Stimulated activated CD8-positive, alpha-beta memory T cell treated with anti-CD3 and anti-CD28 coated beads, Interleukin-12 subunit alpha, Interleukin-12 subunit beta, amount 100 ng/mL, for 24 hours (primary cell): Measurements from ENCODE around the gene SELENOP.

Source experiments
- DNase-seq: peaks from one replicate; pipeline ENCODE4 v3.0.0-alpha.2; 2020; ENCODE audit errors: extremely low read depth

SELENOP gene

DNA sequence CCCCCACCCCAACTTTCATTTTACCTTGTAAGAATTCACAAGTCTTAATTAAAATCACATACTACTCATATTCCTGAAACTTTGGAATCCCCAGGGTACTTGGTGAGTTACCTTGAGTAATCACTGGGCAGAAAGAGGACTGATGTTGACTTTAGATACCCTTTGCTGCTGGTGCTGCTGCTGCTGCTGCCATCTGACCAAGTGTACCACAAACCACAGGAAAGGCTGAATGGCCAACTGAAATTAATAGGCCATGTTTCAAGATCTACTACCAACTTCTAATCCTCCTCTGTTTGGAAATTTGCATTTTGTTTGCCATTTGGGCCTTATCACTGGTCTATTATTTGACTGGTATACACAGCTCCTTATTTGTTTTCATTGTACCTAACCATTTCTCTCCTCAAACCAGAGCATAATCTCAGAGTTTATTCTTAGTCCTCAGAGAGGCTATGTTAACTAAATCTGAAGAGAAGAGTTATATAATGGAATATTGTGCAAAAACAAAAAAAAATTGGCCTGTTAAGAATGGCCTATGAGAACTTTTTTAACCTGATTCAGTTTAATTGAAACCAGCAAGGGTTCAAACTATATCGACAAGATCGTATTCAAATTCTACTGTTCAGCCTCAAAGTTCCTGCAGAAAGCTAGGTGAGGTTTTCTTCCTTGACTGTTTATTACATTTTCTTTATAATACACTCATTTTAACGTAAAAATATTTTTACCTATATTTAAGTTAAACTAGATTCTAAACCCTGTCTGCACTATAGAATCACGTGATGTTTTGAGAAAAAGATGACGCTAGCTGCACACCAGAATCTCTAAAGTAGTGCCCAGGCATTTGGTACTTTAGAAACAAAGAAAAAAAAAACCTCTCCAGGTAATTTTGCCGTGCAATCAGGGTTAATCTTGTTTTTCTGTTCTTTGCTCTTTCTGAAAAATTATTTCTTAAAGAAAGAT lies 13.1 kb downstream of the SELENOP start:
- DNase-seq = no peak

DNA sequence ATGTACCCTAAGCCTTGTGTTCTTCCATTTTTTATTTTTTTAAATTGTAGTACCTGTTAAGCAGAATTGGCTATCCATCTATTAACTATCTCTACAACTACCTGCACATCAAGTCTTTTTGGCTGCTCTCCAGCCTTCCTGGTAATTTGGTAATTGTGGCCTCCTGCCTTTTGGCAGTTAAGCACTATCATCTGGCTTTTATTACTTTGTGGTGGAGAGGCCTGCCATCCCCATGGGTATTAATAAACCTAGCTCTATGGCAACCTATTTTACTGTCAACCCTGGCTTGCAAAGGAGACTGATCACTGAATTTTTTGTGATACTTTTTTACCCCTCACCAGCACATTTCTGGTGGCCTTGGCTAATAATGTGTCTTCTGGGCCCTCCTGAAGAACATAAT lies 20.5 kb downstream of the SELENOP start:
- DNase-seq = no peak

GRCh38 chr5:42787845-42788244 lies 23.8 kb downstream of the SELENOP start:
- DNase-seq = no peak

DNA sequence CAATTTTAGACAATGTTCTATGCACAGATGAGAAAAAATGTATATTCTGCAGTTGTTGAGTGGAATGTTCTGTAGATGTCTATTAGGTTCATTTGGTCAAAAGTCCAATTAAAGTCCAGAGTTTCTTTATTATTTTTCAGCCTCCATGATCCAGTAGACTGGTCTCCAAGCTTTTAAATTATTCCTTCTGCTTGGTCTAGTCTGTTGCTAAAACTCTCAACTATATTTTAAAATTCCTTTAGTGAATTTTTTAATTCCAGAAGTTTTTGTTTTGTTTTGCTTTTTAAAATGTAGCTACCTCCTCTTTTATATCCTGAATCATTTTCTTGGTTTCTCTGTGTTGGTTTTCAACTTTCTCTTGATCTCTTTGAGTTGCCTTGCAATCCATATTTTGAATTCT lies 24.6 kb downstream of the SELENOP start:
- DNase-seq = no peak

DNA sequence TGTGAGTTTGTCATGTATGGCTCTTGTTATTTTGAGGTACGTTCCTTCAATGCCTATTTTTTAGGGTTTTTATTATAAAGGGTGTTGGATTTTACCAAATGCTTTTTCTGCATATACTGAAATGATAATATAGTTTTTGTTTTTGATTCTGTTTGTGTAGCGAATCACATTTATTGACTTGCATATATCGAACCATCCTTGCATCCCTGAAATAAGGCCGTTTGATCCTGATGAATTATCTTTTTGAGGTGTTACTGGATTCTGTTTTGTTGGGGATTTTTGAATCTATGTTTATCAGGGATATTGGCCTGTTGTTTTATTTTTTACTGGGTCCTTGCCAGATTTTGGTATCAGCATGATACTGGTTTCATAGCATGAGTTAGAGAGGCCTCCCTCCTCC lies 25.9 kb downstream of the SELENOP start:
- no peak for DNase-seq

DNA sequence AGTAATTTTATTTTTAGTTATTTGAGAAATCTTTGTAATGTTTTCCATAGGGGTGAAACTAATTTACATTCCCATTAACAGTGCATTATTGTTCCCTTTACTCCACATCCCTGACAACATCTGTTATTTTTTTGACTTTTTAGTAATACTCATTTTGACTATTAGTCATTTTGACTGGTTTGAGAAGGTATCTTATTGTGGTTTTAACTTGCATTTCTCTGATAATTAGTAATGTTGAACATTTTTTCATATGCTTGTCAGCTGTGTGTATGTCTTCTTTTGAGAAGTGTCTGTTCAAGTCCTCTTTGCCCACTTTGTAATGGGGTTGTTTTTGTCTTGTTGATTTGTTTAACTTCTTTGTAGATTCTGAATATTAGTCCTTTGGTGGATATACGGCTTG lies 27.6 kb downstream of the SELENOP start:
- no peak for DNase-seq

DNA sequence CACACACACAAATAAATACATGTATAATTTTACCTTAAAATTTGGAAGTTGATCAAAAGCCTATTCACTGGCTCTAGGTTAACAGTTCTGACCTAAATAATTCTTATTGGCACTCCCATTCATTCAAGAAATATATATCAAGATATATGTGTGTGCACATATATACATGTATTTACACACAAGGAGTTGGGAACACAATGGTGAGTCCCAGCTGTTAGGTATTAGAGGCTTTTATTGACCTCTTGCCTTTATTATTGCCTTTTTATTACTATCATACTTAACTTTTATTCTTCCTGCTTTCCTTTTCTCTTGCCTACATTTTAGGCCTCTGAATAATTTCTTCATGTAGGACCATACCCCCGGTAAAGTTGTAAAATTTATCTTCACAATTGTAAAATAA lies 30.1 kb downstream of the SELENOP start:
- DNase-seq = no peak

GRCh38 chr5:42779083-42779482 lies 32.6 kb downstream of the SELENOP start:
- DNase-seq = no peak

DNA sequence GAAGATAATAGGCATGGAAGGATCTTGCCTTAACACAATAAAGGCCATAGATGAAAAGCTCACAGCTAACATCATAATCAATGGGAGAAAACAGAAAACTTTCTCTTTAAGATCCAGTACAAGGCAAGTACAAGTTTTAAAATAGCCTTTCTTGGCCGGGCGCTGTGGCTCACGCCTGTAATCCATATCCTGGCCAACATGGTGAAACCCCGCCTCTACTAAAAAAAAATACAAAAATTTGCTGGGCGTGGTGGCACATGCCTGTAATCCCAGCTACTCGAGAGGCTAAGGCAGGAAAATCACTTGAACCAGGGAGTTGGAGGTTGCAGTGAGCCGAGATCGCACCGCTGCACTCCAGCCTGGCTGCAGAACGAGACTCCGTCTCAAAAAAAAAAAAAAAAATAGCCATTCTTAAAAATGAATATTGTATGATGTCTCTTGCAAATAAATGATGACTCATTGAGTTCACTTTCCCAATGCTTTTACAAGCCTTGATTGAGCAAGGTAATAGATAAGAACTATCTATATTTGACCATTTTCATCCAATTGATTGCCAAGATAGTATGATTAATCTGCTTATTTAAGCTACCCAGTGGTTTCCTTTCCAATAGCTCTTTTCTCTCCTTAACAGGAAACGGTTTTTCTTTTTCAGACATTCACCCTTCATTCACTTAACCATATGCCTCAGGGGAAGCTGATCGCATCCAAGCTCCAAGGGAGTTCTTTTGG lies 39.3 kb downstream of the SELENOP start:
- DNase-seq = no peak

GRCh38 chr5:42770003-42770402 lies 41.7 kb downstream of the SELENOP start:
- DNase-seq = no peak

GRCh38 chr5:42768106-42768504 lies 43.6 kb downstream of the SELENOP start:
- DNase-seq = no peak

DNA sequence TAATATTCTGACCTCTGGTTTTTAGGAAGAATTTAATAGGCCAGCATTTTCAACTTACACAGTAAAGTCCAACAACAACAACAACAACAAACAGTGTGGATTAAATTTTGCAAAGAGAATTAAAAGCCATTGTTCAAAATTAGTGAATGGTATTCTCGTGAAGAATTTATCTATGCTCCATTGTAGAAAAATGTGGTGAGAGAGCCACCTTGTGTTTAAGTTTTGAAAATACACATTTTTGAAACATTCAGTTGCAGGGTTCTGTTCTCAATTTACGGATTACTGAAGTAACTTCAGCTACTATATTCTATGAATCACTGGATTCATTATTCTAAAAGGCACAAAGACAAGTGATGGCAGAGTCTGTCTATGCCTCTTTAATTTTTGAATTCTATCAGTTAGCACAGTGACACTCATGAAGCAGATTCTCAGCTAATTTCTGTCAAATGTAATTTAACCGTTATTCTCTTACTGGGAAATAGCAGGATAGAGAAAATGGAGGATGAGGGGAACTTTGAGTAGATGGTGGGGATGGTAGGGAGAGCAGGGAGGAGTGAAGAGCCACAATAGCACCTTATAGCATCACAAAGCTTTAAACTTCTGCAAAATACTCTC lies 44.1 kb downstream of the SELENOP start:
- DNase-seq = no peak

DNA sequence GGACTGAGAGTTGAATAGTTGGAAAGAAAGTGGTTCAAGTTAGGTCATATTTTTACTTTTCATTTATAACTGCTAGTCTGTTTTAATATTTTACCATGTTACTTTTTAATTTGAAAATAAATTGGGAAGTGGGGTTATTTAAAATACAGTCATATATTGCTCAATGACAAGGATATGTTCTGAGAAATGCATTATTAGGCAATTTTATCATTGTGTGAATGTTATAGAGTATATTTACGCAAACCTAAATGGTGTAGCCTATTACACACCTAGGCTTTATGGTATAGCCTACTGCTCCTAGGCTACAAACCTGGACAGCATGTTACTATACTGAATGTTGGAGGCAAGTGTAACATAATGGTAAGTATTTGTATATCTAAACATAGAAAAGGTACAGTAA lies 49.9 kb downstream of the SELENOP start:
- no peak for DNase-seq

DNA sequence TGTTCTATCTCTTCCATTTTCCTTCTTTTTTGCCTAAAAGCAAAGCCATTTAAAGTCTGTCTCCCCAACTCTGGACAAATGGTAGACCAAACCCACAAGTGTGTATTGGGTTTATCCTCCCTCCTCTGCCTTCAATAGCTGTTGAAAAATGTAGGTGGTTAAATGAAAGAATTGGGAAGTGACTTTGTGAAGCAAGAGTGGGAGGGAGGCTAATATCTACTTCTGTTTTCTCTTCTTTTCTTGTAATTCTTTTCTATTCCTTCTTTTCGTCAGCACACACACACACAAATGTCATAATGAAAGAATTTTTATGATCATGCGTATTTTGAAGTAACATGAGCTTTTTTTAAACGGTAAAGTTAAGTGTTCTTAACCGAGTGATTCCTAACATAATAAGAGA lies 51.3 kb downstream of the SELENOP start:
- DNase-seq = no peak

DNA sequence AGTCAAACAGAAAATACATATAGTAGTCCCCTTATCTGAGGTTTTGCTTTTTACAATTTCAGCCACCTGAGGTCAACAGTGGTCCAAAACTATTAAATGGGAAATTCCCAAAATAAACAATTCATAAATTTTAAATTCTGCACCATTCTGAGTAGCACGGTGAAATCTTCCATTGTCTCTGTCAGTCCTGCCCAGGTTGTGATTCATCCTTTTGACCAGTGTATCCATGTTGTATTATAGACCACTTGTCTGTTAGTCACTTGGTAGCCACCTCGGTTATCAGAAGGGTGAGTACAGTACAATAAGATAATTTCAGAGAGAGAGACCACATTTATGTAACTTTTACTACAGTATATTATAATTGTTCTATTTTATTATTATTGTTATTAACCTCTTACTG lies 52.2 kb downstream of the SELENOP start:
- DNase-seq = no peak

DNA sequence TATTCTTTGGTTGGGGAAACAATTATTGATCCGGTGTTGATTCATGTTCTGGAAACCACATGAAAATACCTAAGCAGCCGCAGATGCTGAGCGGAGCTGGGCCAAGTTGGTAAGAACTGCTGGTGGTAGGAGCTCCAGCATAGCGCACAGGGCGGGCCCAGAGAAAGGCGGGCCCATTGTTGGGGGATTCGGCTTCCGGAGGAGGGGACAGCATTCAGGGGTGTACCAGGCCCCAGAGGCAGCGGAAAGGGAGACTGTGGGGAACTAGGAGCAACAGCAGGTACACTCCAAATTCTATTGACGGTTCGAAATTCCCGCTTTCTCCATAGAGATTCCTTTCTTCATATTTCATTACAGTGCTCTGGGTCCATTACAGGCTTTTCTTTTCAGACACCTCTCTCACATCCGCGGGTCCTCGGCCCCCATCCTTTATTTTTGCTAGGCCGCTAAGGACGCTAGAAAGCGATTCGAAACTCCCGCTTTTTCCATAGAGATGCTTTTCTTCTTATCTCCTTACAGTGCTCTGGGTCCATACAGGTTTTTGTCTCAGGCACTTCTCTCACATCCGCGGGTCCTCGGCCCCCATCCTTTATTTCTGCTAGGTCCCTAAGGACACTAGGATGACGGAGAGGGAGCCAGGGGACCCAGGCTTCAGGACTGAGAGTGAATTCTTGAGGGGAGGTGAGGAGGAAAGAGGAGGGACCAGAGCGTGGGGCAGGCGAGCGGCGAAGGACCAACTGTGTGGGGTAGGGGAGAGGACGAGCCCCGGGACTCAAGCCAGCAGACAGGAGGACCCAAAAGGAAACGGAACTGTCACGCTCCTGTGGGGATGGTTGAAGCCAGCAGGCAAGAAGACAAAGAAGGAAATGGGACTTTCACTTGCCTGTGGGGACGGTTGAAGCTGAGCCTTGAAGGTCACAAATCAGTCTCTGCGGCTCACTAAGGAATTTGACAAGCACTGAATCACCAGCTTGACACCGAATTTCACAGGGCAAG lies 54.8 kb downstream of the SELENOP start, which contains the start of gene CCDC152:
TSS of gene CCDC152 (plus strand) at position 213 of the 996 bp plus-strand sequence. CDS start 2,304 bp downstream, outside the sequence.
- DNase-seq = peak; percentile 16

DNA sequence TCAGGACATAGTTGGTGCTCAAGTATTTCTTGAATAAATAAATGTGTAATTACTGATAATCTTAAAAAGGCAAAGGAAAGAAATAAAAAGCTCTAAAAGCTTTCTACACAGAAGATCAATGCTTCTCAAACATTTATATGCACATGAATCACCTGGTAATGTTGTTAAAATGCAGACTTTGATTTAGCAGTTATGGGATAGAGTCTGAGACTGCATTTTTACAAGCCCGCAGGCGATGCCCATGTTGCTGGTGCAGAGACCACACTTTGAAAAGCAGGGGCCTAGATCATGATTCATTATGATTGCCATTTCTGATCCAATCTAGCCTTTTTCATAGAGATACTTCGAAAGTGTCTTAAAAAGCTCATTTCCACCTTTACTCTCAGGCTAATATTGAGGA lies 58.6 kb downstream of the SELENOP start:
- DNase-seq = no peak

- no peak for DNase-seq
Measured at GRCh38 chr5:42751044-42751443, 60.6 kb downstream of the SELENOP start.

DNA sequence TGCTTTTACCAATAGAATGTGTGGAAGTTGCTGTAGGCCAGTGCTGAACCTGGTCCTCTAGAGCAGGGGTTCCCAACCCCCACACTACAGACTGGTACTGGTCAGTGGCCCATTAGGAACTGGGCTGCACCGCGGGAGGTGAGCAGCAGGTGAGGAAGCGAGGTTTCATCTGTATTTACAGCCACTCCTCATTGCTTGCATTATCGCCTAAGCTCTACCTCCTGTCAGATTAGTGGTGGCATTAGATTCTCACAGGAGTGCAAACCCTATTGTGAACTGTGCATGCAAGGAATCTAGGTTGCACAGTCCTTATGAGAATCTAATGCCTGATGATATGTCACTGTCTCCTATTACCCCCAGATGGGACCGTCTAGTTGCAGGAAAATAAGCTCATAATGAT lies 61.2 kb downstream of the SELENOP start:
- no peak for DNase-seq
